Measurements from ENCODE around the gene SAT2. TPM values are rescaled to one million over a fixed set of nuclear protein-coding genes. Genes with fewer than 3 reads are reported as not detected.
"Not testable (repeated sequence)": the region's sequence is repeated elsewhere in the genome, so short reads cannot be mapped to it uniquely, and the experiment has no call there.

Gene SAT2
- total RNA-seq, 1 donor: 23.3 TPM

DNA sequence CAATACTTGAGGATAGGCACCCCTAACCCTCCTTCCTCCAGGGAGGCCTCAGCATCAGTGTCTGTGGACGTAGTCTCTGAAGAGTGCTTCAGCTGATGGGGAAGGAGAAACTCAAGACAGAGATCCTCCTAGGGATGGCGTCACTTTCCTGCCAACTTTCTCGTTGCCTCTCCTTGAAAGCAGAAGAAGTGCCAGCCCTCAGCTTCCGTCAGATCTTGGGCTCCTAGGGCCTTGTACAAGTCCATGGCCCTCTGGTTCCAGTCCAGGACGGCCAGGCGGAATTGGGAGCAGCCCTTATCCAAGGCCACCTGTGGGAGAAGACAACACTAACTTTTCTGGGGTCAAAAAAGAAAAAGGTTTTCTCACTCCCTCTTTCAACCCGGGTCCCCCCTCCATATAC lies 1.3 kb downstream of the SAT2 start:
- no peak for TF ChIP-seq CTCF (IDR thresholded peaks at IDR 0.05; ENCODE audit: insufficient read depth, low read depth, low read length)
- no peak for DNase-seq (ENCODE audit: low read depth)
- peak overlapping the region; percentile 62 for H3K4me3 ChIP-seq (ENCODE audit: low read depth, low read length)

- not testable (repeated sequence) for DNase-seq (ENCODE audit: low read depth); H3K4me3 ChIP-seq (ENCODE audit: low read depth, low read length)
Observed at GRCh38 chr17:7625749-7626148, 1.9 kb downstream of the SAT2 start.

GRCh38 chr17:7623661-7624060 lies 4.0 kb downstream of the SAT2 start:
- TF ChIP-seq CTCF (IDR thresholded peaks at IDR 0.05; ENCODE audit: insufficient read depth, low read depth, low read length): no peak
- DNase-seq (ENCODE audit: low read depth): no peak
- H3K4me3 ChIP-seq (ENCODE audit: low read depth, low read length): no peak overlapping the region

DNA sequence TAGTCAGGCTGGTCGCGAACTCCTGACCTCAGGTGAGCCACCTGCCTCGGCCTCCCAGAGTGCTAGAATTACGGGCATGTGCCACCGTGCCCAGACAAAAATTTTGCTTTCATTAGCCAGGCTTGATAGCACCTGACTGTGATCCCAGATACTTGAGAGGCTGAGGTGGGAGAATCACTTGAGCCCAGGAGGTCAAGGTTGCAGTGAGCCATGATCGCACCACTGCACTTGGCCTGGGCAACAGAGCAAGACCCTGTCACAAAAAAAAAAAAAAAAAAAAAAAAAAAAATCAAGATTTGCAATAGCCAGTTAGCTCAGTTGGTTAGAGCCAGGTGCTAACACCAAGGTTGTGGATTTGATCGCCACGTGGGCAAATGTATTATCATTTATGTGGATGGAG lies 6.8 kb downstream of the SAT2 start:
- no peak for DNase-seq (ENCODE audit: low read depth)
- H3K4me3 ChIP-seq (ENCODE audit: low read depth, low read length): no peak overlapping the region
- no peak for TF ChIP-seq CTCF (IDR thresholded peaks at IDR 0.05; ENCODE audit: insufficient read depth, low read depth, low read length)

DNA sequence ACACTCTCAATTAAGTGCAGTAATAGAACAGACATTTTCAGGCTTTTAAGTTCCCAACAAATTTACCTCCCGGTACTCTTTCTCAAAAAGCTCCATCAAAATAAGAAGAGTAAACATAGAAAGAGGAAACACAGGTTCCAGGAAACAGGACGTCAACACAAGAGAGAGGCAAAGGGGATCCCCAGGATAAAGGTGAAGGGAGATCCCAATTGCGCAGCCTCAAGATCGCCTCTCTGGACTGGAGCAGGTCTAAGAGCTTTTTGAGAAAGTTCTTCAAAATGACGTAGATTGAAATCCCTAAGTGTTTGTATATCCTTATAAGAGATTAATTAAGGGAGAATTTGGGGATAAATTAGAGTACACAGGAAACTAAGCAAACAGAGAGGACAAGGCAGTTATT lies 9.0 kb downstream of the SAT2 start:
- H3K4me3 ChIP-seq (ENCODE audit: low read depth, low read length): no peak overlapping the region
- no peak for DNase-seq (ENCODE audit: low read depth)
- TF ChIP-seq CTCF (IDR thresholded peaks at IDR 0.05; ENCODE audit: insufficient read depth, low read depth, low read length): no peak

- no peak for DNase-seq (ENCODE audit: low read depth)
- peak overlapping the region; percentile 61 for H3K4me3 ChIP-seq (ENCODE audit: low read depth, low read length)
- TF ChIP-seq CTCF (IDR thresholded peaks at IDR 0.05; ENCODE audit: insufficient read depth, low read depth, low read length): no peak
Observed at GRCh38 chr17:7615265-7615747, 12.3 kb downstream of the SAT2 start.

DNA sequence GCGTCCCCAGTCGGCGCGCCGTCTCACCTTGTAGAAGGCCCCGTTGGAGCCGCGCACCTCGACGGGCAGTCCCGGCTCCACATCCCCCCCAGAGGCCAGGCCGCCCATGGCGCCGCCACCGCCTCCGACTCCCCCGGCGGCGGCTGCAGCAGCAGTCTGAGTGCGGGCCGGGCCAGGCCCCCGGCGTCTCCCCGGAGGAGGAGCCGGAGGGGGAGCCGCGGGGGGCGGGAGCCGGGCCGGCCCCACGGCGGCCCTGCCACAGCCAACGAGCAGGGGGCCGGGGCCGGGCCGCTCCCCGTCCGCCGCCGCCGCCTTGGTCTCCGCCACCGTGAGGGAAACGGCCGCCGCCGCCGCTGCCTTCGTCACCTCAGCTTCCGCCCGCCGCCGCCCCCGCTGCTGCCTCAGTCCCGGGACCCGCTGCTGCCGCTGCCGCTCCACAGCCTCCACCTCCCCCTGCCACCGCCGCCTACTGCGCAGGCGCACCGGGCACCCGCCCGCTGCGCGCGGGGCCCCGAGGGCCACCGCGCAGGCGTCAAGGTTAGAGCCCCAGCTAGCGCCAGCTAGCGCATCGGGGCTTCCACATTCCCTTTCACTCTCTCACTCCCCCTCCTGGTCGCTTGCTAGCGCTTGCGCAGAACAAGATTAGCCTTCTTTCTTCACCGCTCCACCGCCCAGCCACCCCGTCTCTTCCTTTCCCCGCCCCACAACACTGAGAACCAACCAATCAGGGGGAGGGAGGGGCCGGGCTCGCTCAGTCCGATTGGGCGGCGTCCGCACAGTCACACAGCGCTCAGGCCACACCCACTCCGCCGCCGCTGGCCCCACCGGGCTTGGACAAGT lies 13.0 kb downstream of the SAT2 start, which contains the start of gene FXR2:
TSS of gene FXR2 (minus strand) at position 473 of the 840 bp plus-strand sequence. CDS start at position 108, 365 bp downstream.
- peak within 1 kb of the TSS; percentile 88 for H3K4me3 ChIP-seq (ENCODE audit: low read depth, low read length)
- peak; percentile 62 for TF ChIP-seq CTCF (IDR thresholded peaks at IDR 0.05; ENCODE audit: insufficient read depth, low read depth, low read length)
- DNase-seq (ENCODE audit: low read depth): peak; percentile 100
